HT-29 (cell line): Measurements from ENCODE around the gene USP48. TPM values are rescaled to one million over a fixed set of nuclear protein-coding genes. Genes with fewer than 3 reads are reported as not detected.
"Not testable (repeated sequence)": the region's sequence is repeated elsewhere in the genome, so short reads cannot be mapped to it uniquely, and the experiment has no call there.

Experiments used
- DNase-seq: peaks from one replicate; pipeline ENCODE4 v3.0.0-alpha.2; 2015; ENCODE audit warnings: low spot score
- total RNA-seq: library from RNA; depleted of rRNA; stranded (reverse); fragments of >200 nt; shearing (Covaris generic); gene quantifications from 2 replicates; pipeline ENCODE4 v1.2.3, GENCODE V29; 2014; rRNA removed

Gene USP48, protein sequence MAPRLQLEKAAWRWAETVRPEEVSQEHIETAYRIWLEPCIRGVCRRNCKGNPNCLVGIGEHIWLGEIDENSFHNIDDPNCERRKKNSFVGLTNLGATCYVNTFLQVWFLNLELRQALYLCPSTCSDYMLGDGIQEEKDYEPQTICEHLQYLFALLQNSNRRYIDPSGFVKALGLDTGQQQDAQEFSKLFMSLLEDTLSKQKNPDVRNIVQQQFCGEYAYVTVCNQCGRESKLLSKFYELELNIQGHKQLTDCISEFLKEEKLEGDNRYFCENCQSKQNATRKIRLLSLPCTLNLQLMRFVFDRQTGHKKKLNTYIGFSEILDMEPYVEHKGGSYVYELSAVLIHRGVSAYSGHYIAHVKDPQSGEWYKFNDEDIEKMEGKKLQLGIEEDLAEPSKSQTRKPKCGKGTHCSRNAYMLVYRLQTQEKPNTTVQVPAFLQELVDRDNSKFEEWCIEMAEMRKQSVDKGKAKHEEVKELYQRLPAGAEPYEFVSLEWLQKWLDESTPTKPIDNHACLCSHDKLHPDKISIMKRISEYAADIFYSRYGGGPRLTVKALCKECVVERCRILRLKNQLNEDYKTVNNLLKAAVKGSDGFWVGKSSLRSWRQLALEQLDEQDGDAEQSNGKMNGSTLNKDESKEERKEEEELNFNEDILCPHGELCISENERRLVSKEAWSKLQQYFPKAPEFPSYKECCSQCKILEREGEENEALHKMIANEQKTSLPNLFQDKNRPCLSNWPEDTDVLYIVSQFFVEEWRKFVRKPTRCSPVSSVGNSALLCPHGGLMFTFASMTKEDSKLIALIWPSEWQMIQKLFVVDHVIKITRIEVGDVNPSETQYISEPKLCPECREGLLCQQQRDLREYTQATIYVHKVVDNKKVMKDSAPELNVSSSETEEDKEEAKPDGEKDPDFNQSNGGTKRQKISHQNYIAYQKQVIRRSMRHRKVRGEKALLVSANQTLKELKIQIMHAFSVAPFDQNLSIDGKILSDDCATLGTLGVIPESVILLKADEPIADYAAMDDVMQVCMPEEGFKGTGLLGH
- total RNA-seq: 19.4 and 19.5 TPM in 2 replicates

DNA sequence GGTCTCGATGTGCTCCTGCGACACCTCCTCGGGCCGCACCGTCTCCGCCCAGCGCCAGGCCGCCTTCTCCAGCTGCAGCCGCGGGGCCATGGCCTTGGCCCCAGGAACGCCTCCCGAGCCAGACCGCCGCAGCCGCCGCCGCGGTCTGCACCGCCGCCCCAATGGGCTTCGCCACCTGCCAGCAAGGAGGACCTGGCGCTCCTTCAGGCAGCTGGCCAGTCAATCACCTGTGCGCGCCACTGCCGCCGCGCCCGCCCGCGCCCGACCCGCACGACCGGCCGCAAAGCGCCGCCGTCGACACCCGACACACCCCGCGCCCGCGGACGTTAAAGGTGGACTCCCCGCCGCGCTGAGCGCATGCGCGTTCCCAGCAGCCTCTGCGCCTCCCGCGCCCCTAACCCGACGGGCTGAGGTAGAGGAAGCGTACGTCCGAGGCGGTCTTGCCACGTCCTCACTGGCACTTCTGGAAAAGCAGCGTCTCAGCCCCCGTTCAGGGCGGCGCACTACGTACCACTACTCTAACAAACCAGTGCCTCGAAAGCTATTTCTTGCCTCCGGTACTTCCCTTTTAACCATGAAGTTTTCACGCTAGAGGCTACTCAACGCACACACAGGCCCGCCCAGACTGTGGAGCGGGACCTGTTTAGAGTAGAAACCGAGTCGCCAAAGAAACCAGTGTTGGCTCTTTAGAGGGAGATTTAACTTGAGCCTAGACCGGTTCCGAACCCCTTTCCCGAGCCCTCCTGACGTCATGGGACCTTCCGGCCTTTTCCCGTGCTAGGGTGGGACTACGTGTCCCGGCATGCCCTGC lies at the start of gene USP48:
USP48 (minus strand) TSS at position 282 of the 811 bp plus-strand sequence; CDS start at position 90, 192 bp downstream.
- DNase-seq: peak; percentile 99

DNA sequence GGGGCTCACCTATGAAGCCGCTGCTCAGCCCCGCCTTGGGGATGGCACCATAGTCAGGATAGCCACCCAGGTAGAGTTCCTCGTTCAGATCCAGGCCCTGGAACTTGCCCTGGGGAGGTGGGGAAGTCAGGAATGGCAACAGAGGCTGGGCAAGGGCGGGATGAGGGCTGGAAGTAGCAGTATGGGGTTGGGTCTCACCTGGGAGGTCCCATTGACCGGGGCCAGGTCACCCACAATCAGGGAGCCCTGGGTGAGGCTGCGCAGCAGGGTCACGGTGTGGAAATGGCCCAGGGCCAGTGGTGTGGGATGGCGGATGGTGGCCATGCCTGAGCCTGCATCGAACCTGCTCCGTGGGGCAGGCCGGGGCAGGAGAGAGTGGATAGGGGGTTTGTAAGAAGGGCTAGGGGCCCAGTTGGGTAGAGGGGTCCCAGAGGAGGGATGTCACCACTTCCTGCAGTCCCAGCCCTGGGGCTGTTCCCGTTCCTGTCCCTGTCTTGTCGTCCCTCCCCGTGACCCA lies 48.6 kb upstream of the USP48 start:
- DNase-seq: no peak

DNA sequence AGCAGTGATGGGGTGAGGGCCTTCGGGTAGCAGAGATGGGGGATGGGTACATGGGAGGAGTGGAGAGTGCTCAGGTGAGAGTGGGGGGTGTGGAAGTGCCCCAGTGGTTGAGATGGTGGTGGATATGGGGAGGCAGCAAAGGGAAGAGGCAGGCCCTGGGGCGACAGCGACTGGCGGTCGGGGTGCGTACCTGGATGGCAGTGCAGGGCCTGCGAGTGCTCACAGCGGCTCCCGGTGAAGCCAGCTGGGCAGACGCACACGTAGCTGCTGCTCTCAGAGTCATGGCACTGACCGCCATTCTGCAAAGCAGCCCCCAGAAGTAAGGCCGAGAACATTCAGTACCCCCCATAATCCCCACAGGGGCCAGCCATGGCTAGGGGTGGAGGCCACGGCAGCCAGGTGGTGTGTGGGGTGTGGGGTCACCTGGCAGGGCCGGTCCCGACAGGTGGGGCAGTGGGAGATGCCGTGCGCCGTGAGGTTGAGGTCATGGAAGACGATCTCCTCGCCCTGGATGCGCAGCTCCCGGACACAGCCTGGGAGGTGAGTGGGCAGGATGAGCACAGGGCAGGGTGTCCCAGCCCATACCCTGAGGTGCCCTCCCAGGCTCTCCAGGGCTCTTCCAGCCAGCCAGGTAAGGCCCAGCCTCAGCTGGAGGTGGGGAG lies 48.0 kb upstream of the USP48 start:
- DNase-seq: no peak

DNA sequence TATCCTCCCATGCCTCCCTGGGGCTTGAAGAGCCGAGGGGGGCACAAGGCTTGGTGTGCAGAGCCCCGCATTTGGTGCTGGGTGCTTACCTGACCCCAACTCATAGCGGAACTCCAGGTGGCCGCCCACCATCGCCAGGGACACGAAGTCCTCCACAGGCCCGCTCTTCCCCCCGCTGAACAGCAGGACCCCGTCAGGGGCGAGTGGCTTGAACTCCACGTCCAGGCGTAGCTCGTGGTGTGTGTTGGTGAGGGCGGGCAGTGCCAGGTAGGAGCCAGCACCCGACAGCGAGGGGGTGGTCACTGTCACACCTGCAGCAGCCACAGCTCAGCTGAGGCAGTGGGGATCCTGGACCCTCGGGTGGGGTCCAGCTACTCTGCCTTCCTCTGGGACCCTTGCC lies 46.3 kb upstream of the USP48 start:
- DNase-seq: no peak

DNA sequence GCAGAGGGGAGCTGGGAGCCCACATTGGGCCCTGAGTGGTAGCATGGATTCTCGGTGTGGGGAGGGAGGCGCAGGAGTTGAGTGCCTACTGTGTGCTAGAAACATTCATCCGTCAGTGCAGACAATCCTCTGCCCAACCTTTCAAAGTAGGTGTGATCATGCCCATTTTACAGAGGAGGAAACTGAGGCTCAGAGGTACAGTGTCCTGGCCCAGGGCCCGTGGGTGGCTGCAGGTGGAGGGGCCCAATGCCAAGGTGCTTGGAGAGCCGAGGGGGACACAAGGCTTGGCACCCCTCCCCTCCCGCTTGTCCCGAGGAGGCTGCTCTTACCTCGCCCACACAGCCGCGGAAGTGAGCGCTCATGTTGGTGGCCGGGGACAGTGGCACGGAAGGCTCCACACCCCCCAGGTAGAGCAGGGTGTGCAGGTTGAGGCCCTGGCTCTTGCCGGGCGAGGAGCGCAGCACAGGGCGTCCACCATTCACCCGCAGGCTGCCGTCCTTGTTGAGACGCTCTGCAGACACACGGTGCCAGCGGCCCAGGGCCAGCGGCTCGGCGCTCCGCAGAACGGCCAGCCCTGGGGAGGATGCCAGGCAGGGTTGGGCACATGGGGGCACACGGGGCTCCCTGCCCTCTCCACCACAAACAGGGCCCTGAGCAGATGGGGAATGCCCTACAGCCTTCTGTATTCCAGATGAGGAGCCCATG lies 45.7 kb upstream of the USP48 start:
- DNase-seq: no peak

DNA sequence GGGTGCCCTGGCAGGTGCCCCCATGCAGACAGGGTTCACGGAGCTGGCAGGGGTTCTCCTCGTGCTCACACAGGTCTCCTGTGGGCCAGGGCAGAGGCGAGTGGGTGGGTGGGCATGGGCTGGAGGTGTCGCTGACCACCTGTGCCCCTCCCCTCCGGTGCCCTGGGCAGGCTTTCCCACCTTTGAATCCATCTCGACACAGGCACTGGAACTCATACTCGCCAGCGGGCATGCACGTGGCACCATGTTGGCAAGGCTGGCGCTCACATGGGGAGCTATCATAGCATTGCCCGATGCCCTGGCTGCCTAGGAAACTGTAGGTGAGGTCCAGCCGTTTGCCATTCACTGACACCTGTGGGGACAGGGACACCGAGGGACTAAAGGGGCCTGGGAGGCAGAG lies 45.1 kb upstream of the USP48 start:
- no peak for DNase-seq

DNA sequence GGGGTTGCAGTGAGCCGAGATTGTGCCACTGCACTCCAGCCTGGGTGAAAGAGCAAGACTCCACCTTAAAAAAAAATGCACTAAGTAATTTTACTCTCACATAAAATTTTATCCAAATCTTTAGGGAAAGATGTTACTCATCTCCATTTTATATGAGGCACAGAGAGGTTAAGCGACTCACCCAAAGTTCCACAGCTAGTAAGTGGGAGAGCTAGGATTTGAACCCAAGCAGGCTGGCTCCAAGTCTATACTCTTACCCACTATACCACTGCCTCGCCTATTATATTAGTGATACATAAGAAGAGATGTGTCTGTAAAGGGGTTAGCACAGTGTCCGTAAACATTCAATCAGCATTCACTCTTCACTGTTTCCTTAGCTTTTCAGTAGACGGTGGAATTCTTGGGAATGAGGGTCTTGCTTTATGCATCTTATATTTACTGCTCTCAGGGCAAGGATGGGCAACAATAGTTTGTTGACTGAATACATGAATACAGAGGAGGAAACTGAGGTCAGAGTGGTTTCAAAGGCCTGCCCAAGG lies 44.3 kb upstream of the USP48 start:
- DNase-seq: no peak

DNA sequence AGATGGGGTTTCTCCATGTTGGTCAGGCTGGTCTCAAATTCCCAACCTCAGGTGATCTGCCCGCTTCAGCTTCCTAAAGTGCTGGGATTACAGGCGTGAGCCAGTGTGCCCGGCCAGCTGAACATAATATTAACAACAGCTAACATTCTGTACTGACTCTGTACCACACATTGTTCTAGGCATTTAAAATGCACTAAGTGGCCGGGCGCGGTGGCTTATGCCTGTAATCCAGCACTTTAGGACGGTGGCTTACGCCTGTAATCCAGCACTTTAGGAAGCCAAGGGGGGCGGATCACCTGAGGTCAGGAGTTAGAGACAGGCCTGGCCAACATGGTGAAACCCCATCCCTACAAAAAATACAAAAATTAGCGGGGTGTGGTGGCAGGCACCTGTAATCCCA lies 43.7 kb upstream of the USP48 start:
- not testable (repeated sequence) for DNase-seq

DNA sequence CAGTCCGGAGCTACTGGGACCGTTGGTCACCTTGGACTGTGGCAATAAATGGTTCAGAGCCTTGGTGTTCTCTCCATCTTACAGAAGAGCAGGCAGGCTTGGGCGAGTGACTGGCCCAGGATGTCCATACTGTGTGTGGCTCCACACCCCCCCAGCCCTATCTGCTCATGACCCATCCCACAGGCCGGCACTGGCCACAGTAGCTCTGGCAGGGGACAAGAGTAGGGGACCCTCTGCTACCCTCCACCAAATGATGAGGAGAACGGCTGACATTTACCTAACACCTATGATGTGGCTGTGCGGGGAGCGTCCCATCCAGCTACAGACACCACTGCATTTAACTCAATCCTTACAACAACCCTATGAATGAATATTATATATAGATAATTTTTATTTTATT lies 42.4 kb upstream of the USP48 start:
- DNase-seq: no peak

DNA sequence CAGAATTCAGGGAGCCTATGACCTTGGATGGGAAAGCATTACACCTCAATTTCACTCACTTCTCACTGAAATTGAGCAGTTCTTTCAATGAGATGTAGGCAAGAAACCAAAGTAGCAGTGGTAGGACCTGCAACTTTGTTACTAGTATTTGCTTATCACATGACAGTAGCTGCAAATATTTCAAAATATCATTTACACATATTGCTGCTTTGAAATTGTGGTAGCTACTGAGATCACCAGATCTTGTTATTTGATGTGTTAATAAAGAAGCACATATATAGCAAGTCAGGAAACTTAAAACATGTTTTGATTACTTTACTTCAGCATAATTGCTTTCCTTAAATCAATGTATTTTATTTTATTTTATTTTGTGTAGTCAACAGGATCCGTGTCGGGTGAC lies 42.0 kb upstream of the USP48 start:
- DNase-seq: no peak

DNA sequence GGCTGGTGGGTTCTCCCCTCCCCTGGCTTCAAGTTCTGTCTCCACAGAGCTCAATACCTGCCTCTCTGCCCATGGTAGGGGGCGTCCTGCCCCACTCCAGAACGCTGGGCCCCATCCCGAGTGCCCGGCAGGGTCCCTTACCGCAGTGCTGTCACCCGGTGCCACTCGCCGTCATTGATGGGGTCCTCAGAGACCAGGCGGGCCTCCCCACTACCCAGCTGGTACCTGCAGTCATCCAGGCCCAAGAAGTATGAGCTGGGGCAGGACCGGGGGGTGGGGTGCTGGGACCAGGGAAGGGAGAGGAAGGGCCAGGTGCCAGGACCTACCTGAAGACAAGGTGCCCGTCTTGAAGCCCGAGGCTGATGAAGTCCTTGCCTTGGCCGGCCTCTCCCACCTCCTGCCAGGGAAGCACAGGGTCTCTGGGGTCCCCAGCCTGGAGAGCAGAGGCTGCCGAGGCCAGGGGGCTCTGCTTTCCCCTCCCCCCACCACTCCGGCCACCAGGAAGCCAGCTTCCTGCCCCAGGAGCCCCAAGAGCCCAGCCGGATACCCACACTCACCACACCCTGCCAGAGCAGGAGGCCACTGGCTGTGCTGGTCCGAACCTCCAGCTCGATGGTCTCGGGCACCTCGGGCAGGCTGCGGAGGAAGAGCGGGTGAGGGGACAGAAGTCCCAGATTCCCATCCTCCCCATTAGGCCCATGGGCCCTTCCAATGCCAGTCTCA lies 41.2 kb upstream of the USP48 start:
- DNase-seq: no peak

DNA sequence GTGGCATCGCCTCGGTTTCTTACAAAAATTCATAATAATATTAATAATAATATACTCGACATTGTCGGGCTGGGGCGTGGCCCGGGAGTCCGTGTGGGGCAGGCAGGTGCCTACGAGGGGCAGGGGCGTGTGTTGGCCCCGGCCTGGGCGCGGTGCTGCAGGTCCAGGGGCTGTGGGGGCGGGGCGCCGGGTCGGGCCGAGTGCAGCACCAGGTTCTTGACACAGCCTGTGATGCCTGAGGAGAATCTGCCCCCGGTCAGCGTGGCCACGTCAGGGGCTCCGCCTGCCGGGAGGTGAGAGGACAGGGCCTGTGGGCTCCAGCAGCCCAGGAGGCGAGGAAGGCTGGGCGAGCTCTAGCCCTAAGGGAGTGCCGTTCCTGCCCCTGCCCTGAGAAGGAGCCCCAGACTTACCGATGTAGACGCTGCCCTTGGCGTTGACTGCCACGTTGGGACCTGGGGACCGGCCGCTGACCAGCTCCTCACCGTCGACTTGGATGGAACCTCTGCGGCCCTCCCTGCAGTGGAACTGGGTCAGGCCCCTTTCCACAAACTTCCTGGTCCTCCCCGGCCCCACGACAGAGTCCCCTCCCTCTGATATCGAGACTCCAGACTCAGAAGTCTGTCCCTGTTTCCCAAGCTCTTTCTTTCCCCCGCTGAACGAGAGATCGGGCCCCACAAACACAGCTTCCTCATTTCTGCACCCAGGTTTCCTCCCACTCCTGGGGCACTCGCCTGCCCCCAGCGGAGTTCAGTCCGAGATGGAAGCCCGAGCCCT lies 40.4 kb upstream of the USP48 start:
- DNase-seq: no peak

DNA sequence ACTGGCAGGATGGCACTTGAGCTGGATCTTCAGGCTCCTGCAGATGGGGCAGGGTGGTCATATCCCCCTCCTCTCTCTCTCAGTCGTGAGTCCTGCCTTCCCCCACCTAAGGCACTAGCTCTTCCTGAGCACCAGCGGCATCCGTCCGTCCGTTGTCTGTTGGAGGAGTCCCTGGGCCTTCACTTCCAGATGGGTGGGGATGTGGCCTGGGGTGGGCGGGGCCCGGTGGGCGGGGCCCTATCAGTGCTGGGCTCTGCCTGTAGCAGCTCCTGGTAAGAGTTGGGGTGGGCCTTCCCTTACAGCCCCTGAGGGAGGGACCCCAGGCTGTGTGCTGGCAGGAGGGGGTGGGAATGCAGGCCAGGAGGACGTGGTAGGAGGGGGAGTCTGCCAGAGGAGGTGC lies 39.4 kb upstream of the USP48 start:
- DNase-seq: no peak

DNA sequence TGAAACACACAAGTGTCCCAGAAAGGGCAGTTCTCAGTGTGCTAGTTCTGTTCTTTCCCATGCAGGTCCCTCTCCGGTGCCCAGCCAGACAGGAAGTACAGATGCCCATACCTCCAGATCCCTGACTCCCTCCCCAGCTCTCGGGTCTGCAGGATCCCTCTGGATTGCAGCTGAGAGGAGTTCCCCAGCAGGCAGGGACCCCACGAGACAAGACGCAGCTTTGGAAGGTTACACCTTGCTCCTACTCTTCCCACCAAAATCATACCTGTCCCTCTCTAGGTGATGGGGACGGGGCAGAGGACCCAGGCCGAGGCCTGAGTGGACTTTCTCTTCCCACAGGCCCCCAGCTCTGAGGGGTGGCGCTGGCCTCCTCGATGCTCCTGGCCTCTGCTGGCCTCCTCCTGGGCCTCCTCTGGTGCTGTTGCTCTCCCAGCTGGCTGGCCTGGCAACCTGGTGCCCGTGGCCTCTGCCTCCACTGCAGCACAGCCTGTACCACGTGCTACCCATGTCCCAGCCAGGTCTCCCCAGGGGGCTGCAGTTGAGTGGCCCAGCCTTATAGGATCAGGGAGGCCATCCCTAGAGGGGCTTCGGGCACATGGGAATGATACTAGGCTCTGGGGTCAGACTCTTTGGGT lies 38.6 kb upstream of the USP48 start:
- DNase-seq: no peak

DNA sequence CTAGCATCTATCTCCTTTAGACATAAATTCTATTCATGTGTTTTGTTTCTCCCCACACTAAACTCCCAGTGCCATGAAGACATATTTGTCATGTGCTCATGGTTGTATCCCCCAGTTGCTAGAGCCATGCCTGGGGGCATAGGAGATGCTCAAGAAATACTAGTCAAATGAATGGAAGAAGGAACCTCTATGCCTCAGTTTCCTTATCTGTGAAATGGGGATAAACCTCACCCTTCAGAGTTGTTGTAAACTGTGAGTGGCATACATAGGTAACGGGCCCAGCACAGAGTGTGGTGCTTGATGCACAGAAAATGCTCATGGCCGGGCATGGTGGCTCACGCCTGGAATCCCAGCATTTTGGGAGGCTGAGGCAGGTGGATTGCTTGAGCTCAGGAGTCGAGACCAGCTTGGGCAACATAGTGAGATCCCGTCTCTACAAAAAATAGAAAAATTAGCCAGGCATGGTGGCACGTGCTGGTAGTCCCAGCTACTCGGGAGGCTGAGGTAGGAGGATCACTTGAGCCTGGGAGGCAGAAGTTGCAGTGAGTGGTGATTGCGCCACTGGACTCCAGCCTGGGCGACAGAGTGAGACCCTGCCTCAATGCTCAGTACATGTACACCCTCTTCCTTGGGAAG lies 37.8 kb upstream of the USP48 start:
- no peak for DNase-seq

DNA sequence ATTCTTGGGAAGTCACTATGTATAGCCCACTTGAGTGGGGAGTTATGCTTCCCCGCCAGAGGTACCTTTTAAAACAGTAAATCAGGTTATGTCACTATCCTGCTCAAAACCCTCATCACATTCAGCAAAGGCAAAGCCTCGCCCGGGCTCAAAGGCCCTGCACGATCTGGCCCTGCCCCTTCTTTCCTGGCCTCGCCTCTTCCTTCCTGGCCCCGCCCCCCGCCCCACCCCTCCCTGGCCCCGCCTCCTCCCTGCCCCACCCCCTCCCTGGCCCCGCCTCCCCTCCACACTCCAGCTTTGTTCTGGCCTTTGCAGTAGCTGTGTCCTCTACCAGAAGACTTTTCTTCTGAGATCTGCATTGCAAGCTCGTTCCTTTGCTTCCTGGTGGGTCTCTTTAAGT lies 35.7 kb upstream of the USP48 start:
- peak; percentile 61 for DNase-seq

DNA sequence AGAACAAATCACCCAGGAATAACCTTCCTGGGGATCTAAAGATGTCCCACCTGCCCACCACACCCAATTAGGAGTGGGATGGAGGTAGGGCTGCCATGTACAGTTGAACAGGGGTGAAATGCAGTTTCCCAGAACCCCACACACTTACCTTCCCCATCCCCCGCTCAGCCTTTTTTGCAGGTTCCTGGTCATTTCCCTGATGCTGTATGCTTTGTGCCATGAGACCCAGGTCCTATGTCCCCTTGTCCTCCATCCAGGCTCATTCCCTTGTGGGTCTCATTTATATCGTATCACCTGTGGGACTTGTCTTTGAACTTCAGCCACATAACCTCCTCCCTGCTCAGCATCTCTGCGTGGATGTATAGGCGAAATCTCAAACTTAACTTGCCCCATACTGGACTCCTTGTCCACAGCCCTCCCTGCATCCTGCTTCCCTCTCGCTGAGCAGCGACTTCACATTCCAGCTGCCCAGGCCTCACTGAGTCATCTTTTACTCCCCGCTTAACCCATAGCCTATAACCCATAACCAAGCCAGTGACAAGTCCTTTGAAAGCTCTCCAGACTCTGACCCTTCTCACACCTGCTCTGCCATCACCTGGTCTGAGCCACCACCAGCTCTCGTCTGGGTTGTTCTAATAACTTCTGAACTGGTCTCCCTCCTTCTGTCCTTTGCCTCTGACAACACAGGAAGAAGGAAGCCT lies 33.8 kb upstream of the USP48 start:
- peak; percentile 83 for DNase-seq
